ENCODE results near the gene HYDIN.
A peak's percentile ranks its signal among the peaks of the same experiment; 100 is the strongest.

HYDIN gene

GRCh38 chr16:71230122-71230845 is at the start of gene HYDIN:
Gene HYDIN (minus strand): TSS chr16:71230722. CDS start chr16:71186895, 43,827 bp downstream.
- peak; percentile 70 for DNase-seq (ENCODE audit: low spot score)

- DNase-seq (ENCODE audit: low spot score): no peak
Observed at GRCh38 chr16:71276589-71277334, 46.2 kb upstream of the HYDIN start.

- no peak for DNase-seq (ENCODE audit: low spot score)
Observed at GRCh38 chr16:71273384-71273783, 42.9 kb upstream of the HYDIN start.

- no peak for DNase-seq (ENCODE audit: low spot score)
Observed at GRCh38 chr16:71264299-71264698, 33.8 kb upstream of the HYDIN start.

- no peak for DNase-seq (ENCODE audit: low spot score)
Observed at GRCh38 chr16:71263582-71263981, 33.1 kb upstream of the HYDIN start.

- no peak for DNase-seq (ENCODE audit: low spot score)
Observed at GRCh38 chr16:71262391-71262790, 31.9 kb upstream of the HYDIN start.

GRCh38 chr16:71260995-71261394 is 30.5 kb upstream of the HYDIN start:
- no peak for DNase-seq (ENCODE audit: low spot score)

- no peak for DNase-seq (ENCODE audit: low spot score)
Observed at GRCh38 chr16:71259086-71259485, 28.6 kb upstream of the HYDIN start.

- no peak for DNase-seq (ENCODE audit: low spot score)
Observed at GRCh38 chr16:71258372-71258771, 27.9 kb upstream of the HYDIN start.

GRCh38 chr16:71257768-71258167 is 27.2 kb upstream of the HYDIN start:
- no peak for DNase-seq (ENCODE audit: low spot score)

- DNase-seq (ENCODE audit: low spot score): peak; percentile 53
Observed at GRCh38 chr16:71255721-71256120, 25.2 kb upstream of the HYDIN start.

GRCh38 chr16:71254832-71255525 is 24.5 kb upstream of the HYDIN start:
- no peak for DNase-seq (ENCODE audit: low spot score)

- no peak for DNase-seq (ENCODE audit: low spot score)
Observed at GRCh38 chr16:71250461-71251235, 20.1 kb upstream of the HYDIN start.

GRCh38 chr16:71249399-71249798 is 18.9 kb upstream of the HYDIN start:
- DNase-seq (ENCODE audit: low spot score): no peak

GRCh38 chr16:71247478-71247877 is 17.0 kb upstream of the HYDIN start:
- DNase-seq (ENCODE audit: low spot score): no peak

- DNase-seq (ENCODE audit: low spot score): no peak
Observed at GRCh38 chr16:71246309-71246708, 15.8 kb upstream of the HYDIN start.

GRCh38 chr16:71244521-71244920 is 14.0 kb upstream of the HYDIN start:
- no peak for DNase-seq (ENCODE audit: low spot score)

GRCh38 chr16:71242601-71243000 is 12.1 kb upstream of the HYDIN start:
- no peak for DNase-seq (ENCODE audit: low spot score)

GRCh38 chr16:71242036-71242435 is 11.5 kb upstream of the HYDIN start:
- peak; percentile 21 for DNase-seq (ENCODE audit: low spot score)

- no peak for DNase-seq (ENCODE audit: low spot score)
Observed at GRCh38 chr16:71229344-71229743, 1.2 kb downstream of the HYDIN start.

- no peak for DNase-seq (ENCODE audit: low spot score)
Observed at GRCh38 chr16:71226229-71227141, 4.0 kb downstream of the HYDIN start.

Measured in putamen (tissue), 1 donor.